A673 (cell line): ENCODE results near the gene TBX21. TPM values are rescaled to one million over a fixed set of nuclear protein-coding genes. Genes with fewer than 3 reads are reported as not detected.

Source experiments
- BruUV-seq: library from RNA; stranded (reverse); fragments of 400-500 nt; replicated peaks from 2 replicates; lab custom pipeline; 2021; lab: Mats Ljungman, UMichigan
- CTCF ChIA-PET: fragments of 300-600 bp; sonication (Branson Sonifier 250); formaldehyde crosslinking; loops from one replicate; lab custom pipeline; 2022; ENCODE audit warnings: antibody characterized with exemption; lab: Charles Lee
- POLR2A ChIA-PET: fragments of 300-600 bp; sonication (Branson Sonifier 250); formaldehyde crosslinking; loops from one replicate; lab custom pipeline; 2022; ENCODE audit warnings: antibody characterized with exemption; ENCODE audit not compliant: low non-redundant PET; lab: Charles Lee
- DNase-seq: peaks from one replicate; pipeline ENCODE4 v3.0.0-alpha.2; 2015; ENCODE audit warnings: low spot score
- H3K27ac ChIP-seq: fragments of 200-600 bp; sonication (generic); 2 replicates; pipeline ENCODE4 v1.5.1; 2016; ENCODE audit warnings: mixed run types, low read depth, mild to moderate bottlenecking, mixed read lengths, antibody characterized with exemption, low read length; ENCODE audit not compliant: poor library complexity, severe bottlenecking
- H3K27me3 ChIP-seq: fragments of 200-600 bp; sonication (generic); replicated peaks from 2 replicates; pipeline ENCODE4 v1.6.1; 2017; ENCODE audit warnings: mixed run types, low read depth, mild to moderate bottlenecking, mixed read lengths, antibody characterized with exemption, low read length; ENCODE audit not compliant: insufficient read depth, poor library complexity
- H3K36me3 ChIP-seq: fragments of 200-600 bp; sonication (generic); 2 replicates; pipeline ENCODE4 v1.6.1; 2016; ENCODE audit warnings: mixed run types, mild to moderate bottlenecking, mixed read lengths, antibody characterized with exemption, low read length; ENCODE audit not compliant: insufficient read depth, poor library complexity, severe bottlenecking
- H3K4me1 ChIP-seq: fragments of 200-600 bp; sonication (generic); 2 replicates; pipeline ENCODE4 v1.6.1; 2017; ENCODE audit warnings: mixed run types, mild to moderate bottlenecking, mixed read lengths, antibody characterized with exemption, low read length; ENCODE audit not compliant: insufficient read depth, poor library complexity, severe bottlenecking
- H3K4me3 ChIP-seq: fragments of 200-600 bp; sonication (generic); 2 replicates; pipeline ENCODE4 v1.5.1; 2016; ENCODE audit warnings: low read depth, mixed run types, mild to moderate bottlenecking, mixed read lengths, low read length; ENCODE audit not compliant: poor library complexity, severe bottlenecking
- H3K9me3 ChIP-seq: fragments of 200-600 bp; sonication (generic); 2 replicates; pipeline ENCODE4 v1.6.1; 2016; ENCODE audit warnings: mixed run types, low read depth, mild to moderate bottlenecking, mixed read lengths, antibody characterized with exemption, low read length; ENCODE audit not compliant: poor library complexity, severe bottlenecking
- EZH2 ChIP-seq: fragments of 200-600 bp; sonication (generic); IDR thresholded peaks from 2 replicates; pipeline ENCODE4 v1.6.1; 2017; ENCODE audit warnings: borderline replicate concordance, low read depth, mild to moderate bottlenecking, mixed read lengths, antibody characterized with exemption, low read length; ENCODE audit not compliant: poor library complexity, severe bottlenecking
- intact Hi-C: fragments of 100-400 bp; cut with micrococcal nuclease; formaldehyde crosslinking; loops from one replicate; pipeline ENCODE4 v1.10.0; 2022; ENCODE audit not compliant: unreplicated experiment
- total RNA-seq: library from RNA; stranded (reverse); gene quantifications from 2 replicates; pipeline ENCODE4 v1.2.3, GENCODE V29; 2021
- TF ChIP-seq, protein P1 (sequence below): fragments of 300-800, 200-600 bp; sonication (generic); conservative IDR thresholded peaks from 2 replicates; pipeline ENCODE4 v1.5.1; 2017; ENCODE audit warnings: low read depth, mild to moderate bottlenecking, antibody characterized with exemption, low read length, moderate library complexity, mixed read lengths

Gene TBX21
- total RNA-seq, 1 experiment from 2014 or later, result not detected

DNA sequence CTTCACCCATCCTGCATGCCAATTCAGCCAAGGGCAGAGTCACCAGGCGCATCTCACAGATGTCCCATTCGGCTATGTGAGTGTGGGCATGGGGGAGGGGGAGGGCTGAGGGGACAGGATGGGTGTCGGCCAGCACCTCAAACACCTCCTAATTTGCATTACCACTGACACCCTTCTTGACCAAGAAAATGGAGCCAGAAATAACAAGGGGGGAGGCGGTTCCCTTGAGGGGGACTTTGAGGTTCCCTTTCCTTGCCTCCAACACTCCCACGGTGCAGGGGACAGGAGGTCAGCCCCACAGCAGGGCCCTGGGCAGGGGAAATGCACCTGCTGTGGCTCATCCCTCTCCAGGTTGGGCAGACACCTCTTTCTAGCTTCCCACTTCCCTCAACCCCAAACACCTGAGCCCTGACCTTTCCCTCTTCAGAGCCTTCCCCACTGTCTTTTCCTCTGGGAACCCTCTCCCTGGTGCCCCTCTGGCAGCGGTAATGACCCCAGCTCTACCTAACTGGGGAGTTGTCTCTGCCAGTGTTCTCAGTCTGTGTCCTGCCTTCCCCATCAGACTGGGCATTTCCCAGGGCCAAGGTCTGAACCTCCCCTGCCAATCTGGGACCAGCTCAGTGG is 18.2 kb upstream of the TBX21 start:
- BruUV-seq, result no TSS peak
- H3K27me3 ChIP-seq, result no peaks in the 10 kb centered on the region
- no peak for DNase-seq
- ChIA-PET CTCF (no interaction called here), POLR2A (no interaction called here)
- no peak for TF ChIP-seq EZH2
- TF ChIP-seq, protein P1, sequence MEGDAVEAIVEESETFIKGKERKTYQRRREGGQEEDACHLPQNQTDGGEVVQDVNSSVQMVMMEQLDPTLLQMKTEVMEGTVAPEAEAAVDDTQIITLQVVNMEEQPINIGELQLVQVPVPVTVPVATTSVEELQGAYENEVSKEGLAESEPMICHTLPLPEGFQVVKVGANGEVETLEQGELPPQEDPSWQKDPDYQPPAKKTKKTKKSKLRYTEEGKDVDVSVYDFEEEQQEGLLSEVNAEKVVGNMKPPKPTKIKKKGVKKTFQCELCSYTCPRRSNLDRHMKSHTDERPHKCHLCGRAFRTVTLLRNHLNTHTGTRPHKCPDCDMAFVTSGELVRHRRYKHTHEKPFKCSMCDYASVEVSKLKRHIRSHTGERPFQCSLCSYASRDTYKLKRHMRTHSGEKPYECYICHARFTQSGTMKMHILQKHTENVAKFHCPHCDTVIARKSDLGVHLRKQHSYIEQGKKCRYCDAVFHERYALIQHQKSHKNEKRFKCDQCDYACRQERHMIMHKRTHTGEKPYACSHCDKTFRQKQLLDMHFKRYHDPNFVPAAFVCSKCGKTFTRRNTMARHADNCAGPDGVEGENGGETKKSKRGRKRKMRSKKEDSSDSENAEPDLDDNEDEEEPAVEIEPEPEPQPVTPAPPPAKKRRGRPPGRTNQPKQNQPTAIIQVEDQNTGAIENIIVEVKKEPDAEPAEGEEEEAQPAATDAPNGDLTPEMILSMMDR, result no peak
- no peaks in the 10 kb centered on the region for H3K36me3 ChIP-seq
- no peaks in the 10 kb centered on the region for H3K4me1 ChIP-seq
- H3K27ac ChIP-seq, result no peak overlapping the region
- H3K9me3 ChIP-seq, result no peaks in the 10 kb centered on the region
- intact Hi-C loops, result no loop called here
- H3K4me3 ChIP-seq, result no peak overlapping the region

- BruUV-seq, result no TSS peak
- DNase-seq, result no peak
- Histone ChIP-seq H3K36me3 (no peaks in the 10 kb centered on the region), H3K4me1 (no peaks in the 10 kb centered on the region), H3K27me3 (no peaks in the 10 kb centered on the region), H3K4me3 (no peak overlapping the region), H3K27ac (no peak overlapping the region), H3K9me3 (no peaks in the 10 kb centered on the region)
- intact Hi-C loops, result no loop called here
- POLR2A ChIA-PET, result no interaction called here
- TF ChIP-seq, protein P1, result no peak
- no peak for TF ChIP-seq EZH2
- CTCF ChIA-PET, result no interaction called here
Observed at GRCh38 chr17:47715669-47716325, 17.2 kb upstream of the TBX21 start.

- intact Hi-C loops, result no loop called here
- H3K4me3 ChIP-seq, result no peak overlapping the region
- H3K27ac ChIP-seq, result no peak overlapping the region
- H3K9me3 ChIP-seq, result no peaks in the 10 kb centered on the region
- ChIA-PET CTCF (no interaction called here), POLR2A (no interaction called here)
- H3K4me1 ChIP-seq, result no peaks in the 10 kb centered on the region
- no peaks in the 10 kb centered on the region for H3K36me3 ChIP-seq
- no TSS peak for BruUV-seq
- no peak for TF ChIP-seq EZH2
- TF ChIP-seq, protein P1, result no peak
- DNase-seq, result no peak
- no peaks in the 10 kb centered on the region for H3K27me3 ChIP-seq
Observed at GRCh38 chr17:47716375-47716774, 16.7 kb upstream of the TBX21 start.
